OCI-LY7 (cell line): ENCODE results near the gene TTC28. TPM values are rescaled to one million over a fixed set of nuclear protein-coding genes. Genes with fewer than 3 reads are reported as not detected.

Experiments used
- BruUV-seq: library from RNA; stranded (reverse); fragments of 400-500 nt; replicated peaks from 2 replicates; lab custom pipeline; 2021; lab: Mats Ljungman, UMichigan
- CTCF ChIA-PET: fragments of 300-600 bp; sonication (Branson Sonifier 250); formaldehyde crosslinking; loops from one replicate; lab custom pipeline; 2022; ENCODE audit warnings: antibody characterized with exemption; ENCODE audit not compliant: unreplicated experiment; lab: Charles Lee
- POLR2A ChIA-PET: fragments of 300-600 bp; sonication (Branson Sonifier 250); formaldehyde crosslinking; loops from one replicate; lab custom pipeline; 2022; ENCODE audit warnings: antibody characterized with exemption; lab: Charles Lee
- DNase-seq: peaks from one replicate; pipeline ENCODE4 v3.0.0-alpha.2; 2015; ENCODE audit warnings: low spot score
- H2AFZ ChIP-seq: fragments of 200-600 bp; sonication (generic), shearing (Covaris generic); 2 replicates; pipeline ENCODE4 v1.6.1; 2014; ENCODE audit warnings: mild to moderate bottlenecking, antibody characterized with exemption, low read length, moderate library complexity
- H3K27ac ChIP-seq: fragments of 200-600 bp; sonication (generic); 2 replicates; pipeline ENCODE4 v1.5.1; 2014; ENCODE audit warnings: mixed run types, low read depth, mild to moderate bottlenecking, moderate library complexity, low read length, inconsistent platforms; ENCODE audit not compliant: poor library complexity, severe bottlenecking
- H3K36me3 ChIP-seq: fragments of 200-600 bp; sonication (generic); 2 replicates; pipeline ENCODE4 v1.6.1; 2014; ENCODE audit warnings: mild to moderate bottlenecking, antibody characterized with exemption, low read length, moderate library complexity, mixed read lengths; ENCODE audit not compliant: insufficient read depth
- H3K4me1 ChIP-seq: fragments of 200-600 bp; sonication (generic); 2 replicates; pipeline ENCODE4 v1.5.1; 2014; ENCODE audit warnings: mild to moderate bottlenecking, low read length; ENCODE audit not compliant: insufficient read depth, poor library complexity, severe bottlenecking
- H3K4me2 ChIP-seq: fragments of 200-600 bp; sonication (generic); 2 replicates; pipeline ENCODE4 v1.6.1; 2014; ENCODE audit warnings: mild to moderate bottlenecking, low read length
- H3K4me3 ChIP-seq: fragments of 200-600 bp; sonication (generic); 2 replicates; pipeline ENCODE4 v1.5.1; 2014; ENCODE audit warnings: mild to moderate bottlenecking, low read depth, low read length; ENCODE audit not compliant: poor library complexity, severe bottlenecking
- H3K79me2 ChIP-seq: fragments of 200-600 bp; sonication (generic); 2 replicates; pipeline ENCODE4 v1.6.1; 2016; ENCODE audit warnings: low read depth, mild to moderate bottlenecking, low read length, moderate library complexity, mixed read lengths; ENCODE audit not compliant: insufficient read depth
- H3K9me2 ChIP-seq: fragments of 200-600 bp; sonication (generic); 2 replicates; pipeline ENCODE4 v1.6.1; 2016; ENCODE audit warnings: mild to moderate bottlenecking, low read length, mixed read lengths; ENCODE audit not compliant: insufficient read depth
- H3K9me3 ChIP-seq: fragments of 200-600 bp; sonication (generic); 2 replicates; pipeline ENCODE4 v1.6.1; 2014; ENCODE audit warnings: mild to moderate bottlenecking, mixed run types, low read length, mixed read lengths
- H4K20me1 ChIP-seq: fragments of 200-600 bp; sonication (generic); 2 replicates; pipeline ENCODE4 v1.6.1; 2014; ENCODE audit warnings: mild to moderate bottlenecking, antibody characterized with exemption, low read length, moderate library complexity, mixed read lengths; ENCODE audit not compliant: insufficient read depth
- EZH2phosphoT487 ChIP-seq: fragments of 200-600 bp; sonication (generic); IDR thresholded peaks from 2 replicates; pipeline ENCODE4 v1.6.1; 2018; ENCODE audit warnings: low read depth, borderline replicate concordance, mild to moderate bottlenecking, mixed run types, antibody characterized with exemption, low read length, moderate library complexity, mixed read lengths
- intact Hi-C: fragments of 100-400 bp; cut with micrococcal nuclease; formaldehyde crosslinking; loops from one replicate; pipeline ENCODE4 v1.10.0; 2022; ENCODE audit not compliant: unreplicated experiment
- total RNA-seq, 2 experiments: library from RNA; depleted of rRNA in 1 of 2; stranded (reverse); fragments of >200 nt in 1 of 2; shearing (Covaris generic) in 1 of 2; gene quantifications; 2 replicates each; pipeline ENCODE4 v1.2.3, GENCODE V29; 2014 to 2022
- TF ChIP-seq, protein P1 (sequence below): fragments of 200-600 bp; sonication (generic); conservative IDR thresholded peaks from 2 replicates; pipeline ENCODE4 v1.5.1; 2014; ENCODE audit warnings: mild to moderate bottlenecking, antibody characterized with exemption, low read length, moderate library complexity, mixed read lengths

The TTC28 gene
- total RNA-seq, 2 experiments from 2014 or later, result under 0.01 to 0.55 TPM

- H3K79me2 ChIP-seq, result no peaks in the 10 kb centered on the region
- no peak overlapping the region for H2AFZ ChIP-seq
- H3K4me3 ChIP-seq, result no peak overlapping the region
- H3K9me2 ChIP-seq, result no peaks in the 10 kb centered on the region
- TF ChIP-seq, protein P1, sequence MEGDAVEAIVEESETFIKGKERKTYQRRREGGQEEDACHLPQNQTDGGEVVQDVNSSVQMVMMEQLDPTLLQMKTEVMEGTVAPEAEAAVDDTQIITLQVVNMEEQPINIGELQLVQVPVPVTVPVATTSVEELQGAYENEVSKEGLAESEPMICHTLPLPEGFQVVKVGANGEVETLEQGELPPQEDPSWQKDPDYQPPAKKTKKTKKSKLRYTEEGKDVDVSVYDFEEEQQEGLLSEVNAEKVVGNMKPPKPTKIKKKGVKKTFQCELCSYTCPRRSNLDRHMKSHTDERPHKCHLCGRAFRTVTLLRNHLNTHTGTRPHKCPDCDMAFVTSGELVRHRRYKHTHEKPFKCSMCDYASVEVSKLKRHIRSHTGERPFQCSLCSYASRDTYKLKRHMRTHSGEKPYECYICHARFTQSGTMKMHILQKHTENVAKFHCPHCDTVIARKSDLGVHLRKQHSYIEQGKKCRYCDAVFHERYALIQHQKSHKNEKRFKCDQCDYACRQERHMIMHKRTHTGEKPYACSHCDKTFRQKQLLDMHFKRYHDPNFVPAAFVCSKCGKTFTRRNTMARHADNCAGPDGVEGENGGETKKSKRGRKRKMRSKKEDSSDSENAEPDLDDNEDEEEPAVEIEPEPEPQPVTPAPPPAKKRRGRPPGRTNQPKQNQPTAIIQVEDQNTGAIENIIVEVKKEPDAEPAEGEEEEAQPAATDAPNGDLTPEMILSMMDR, result no peak
- no peak for TF ChIP-seq EZH2phosphoT487
- BruUV-seq, result no TSS peak
- no peaks in the 10 kb centered on the region for H3K9me3 ChIP-seq
- POLR2A ChIA-PET, result no interaction called here
- no peak overlapping the region for H3K4me2 ChIP-seq
- H3K4me1 ChIP-seq, result no peaks in the 10 kb centered on the region
- intact Hi-C loops, result no loop called here
- CTCF ChIA-PET, result no interaction called here
- no peak for DNase-seq
- H3K27ac ChIP-seq, result no peak overlapping the region
- H3K36me3 ChIP-seq, result no peaks in the 10 kb centered on the region
- H4K20me1 ChIP-seq, result no peaks in the 10 kb centered on the region
Observed at GRCh38 chr22:28252539-28252938, 427.1 kb downstream of the TTC28 start.

- H4K20me1 ChIP-seq, result no peaks in the 10 kb centered on the region
- POLR2A ChIA-PET, result interaction anchor here (0.7 kb wide), 1 partner anchor 596 kb away, joined by 3 read pairs; no protein-coding TSS in a partner anchor
- intact Hi-C loops, result no loop called here
Observed at GRCh38 chr22:28250036-28250695, 429.5 kb downstream of the TTC28 start.

DNA sequence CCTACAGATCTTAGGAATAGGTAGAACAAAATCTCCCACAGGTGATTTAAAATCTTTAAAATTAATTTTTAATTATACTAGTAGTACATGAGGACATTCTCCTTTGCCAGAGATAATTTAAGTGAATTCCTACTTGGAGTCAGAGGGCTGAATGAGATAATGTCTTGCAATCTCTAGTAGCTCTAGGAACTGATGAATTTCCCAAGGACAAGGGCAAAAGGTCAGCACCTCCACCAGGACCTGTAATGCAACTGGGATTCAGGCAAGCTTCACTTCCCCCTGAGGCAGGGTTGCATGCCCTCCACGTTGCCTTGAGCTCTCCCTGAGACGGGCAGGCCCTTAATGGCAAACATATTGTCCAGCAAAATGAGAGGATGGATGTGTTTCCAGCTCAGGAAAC lies 430.2 kb downstream of the TTC28 start:
- POLR2A ChIA-PET, result interaction anchor here (0.7 kb wide), 1 partner anchor 595 kb away, joined by 3 read pairs; no protein-coding TSS in a partner anchor
- intact Hi-C loops, result no loop called here
- BruUV-seq, result no TSS peak

More at GRCh38 chr22:28250036-28250695, 429.5 kb downstream of the TTC28 start:
- H3K4me3 ChIP-seq, result no peak overlapping the region
- TF ChIP-seq, protein P1, result no peak
- TF ChIP-seq EZH2phosphoT487, result no peak
- no peaks in the 10 kb centered on the region for H3K9me2 ChIP-seq
- no peak overlapping the region for H3K4me2 ChIP-seq
- BruUV-seq, result no TSS peak
- H3K4me1 ChIP-seq, result no peaks in the 10 kb centered on the region
- H3K36me3 ChIP-seq, result no peaks in the 10 kb centered on the region
- DNase-seq, result no peak
- no peaks in the 10 kb centered on the region for H3K9me3 ChIP-seq
- H3K79me2 ChIP-seq, result no peaks in the 10 kb centered on the region
- no peak overlapping the region for H2AFZ ChIP-seq
- no peak overlapping the region for H3K27ac ChIP-seq
- CTCF ChIA-PET, result no interaction called here

More for the DNA sequence above, 430.2 kb downstream of the TTC28 start:
- no peak for TF ChIP-seq EZH2phosphoT487
- TF ChIP-seq, protein P1, result no peak
- no peaks in the 10 kb centered on the region for H3K9me3 ChIP-seq
- CTCF ChIA-PET, result no interaction called here
- H3K9me2 ChIP-seq, result no peaks in the 10 kb centered on the region
- no peaks in the 10 kb centered on the region for H3K4me1 ChIP-seq
- no peaks in the 10 kb centered on the region for H3K36me3 ChIP-seq
- no peak overlapping the region for H3K4me3 ChIP-seq
- H3K27ac ChIP-seq, result no peak overlapping the region
- H3K79me2 ChIP-seq, result no peaks in the 10 kb centered on the region
- H4K20me1 ChIP-seq, result no peaks in the 10 kb centered on the region
- no peak overlapping the region for H2AFZ ChIP-seq
- H3K4me2 ChIP-seq, result no peak overlapping the region
- DNase-seq, result no peak
